MM.1S (cell line): ENCODE measurements around the gene LYZL4.

Experiments used
- DNase-seq: peaks from one replicate; pipeline ENCODE4 v3.0.0-alpha.2; 2015
- H2AFZ ChIP-seq: fragments of 300-600 bp; sonication (generic); 2 replicates; pipeline ENCODE4 v1.6.0; 2016; ENCODE audit warnings: antibody characterized with exemption, low read length
- H3F3A ChIP-seq: fragments of 300-600 bp; sonication (generic); 2 replicates; pipeline ENCODE4 v1.6.1; 2016; ENCODE audit warnings: mild to moderate bottlenecking, antibody characterized with exemption, low read length, moderate library complexity, mixed read lengths; ENCODE audit not compliant: insufficient read depth
- H3K27ac ChIP-seq: fragments of 300-600 bp; sonication (generic); 2 replicates; pipeline ENCODE4 v1.5.1; 2016; ENCODE audit warnings: mild to moderate bottlenecking, low read length
- H3K27me3 ChIP-seq: fragments of 300-600 bp; sonication (generic); replicated peaks from 2 replicates; pipeline ENCODE4 v1.6.0; 2016; ENCODE audit warnings: low read length; ENCODE audit not compliant: insufficient read depth
- H3K36me3 ChIP-seq: fragments of 300-600 bp; sonication (generic); replicated peaks from 2 replicates; pipeline ENCODE4 v1.6.1; 2016; ENCODE audit warnings: mild to moderate bottlenecking, low read length, mixed read lengths; ENCODE audit not compliant: insufficient read depth
- H3K4me1 ChIP-seq: fragments of 300-600 bp; sonication (generic); 2 replicates; pipeline ENCODE4 v1.6.1; 2016; ENCODE audit warnings: low read length, mixed read lengths
- H3K4me2 ChIP-seq: fragments of 300-600 bp; sonication (generic); 2 replicates; pipeline ENCODE4 v1.6.0; 2016; ENCODE audit warnings: low read depth, low read length
- H3K4me3 ChIP-seq: fragments of 300-600 bp; sonication (generic); 2 replicates; pipeline ENCODE4 v1.5.1; 2016; ENCODE audit warnings: low read length, mixed read lengths
- H3K79me2 ChIP-seq: fragments of 300-600 bp; sonication (generic); 2 replicates; pipeline ENCODE4 v1.6.1; 2016; ENCODE audit warnings: mixed run types, low read length, mixed read lengths
- H3K9ac ChIP-seq: fragments of 300-600 bp; sonication (generic); 2 replicates; pipeline ENCODE4 v1.6.1; 2016; ENCODE audit warnings: low read length, mixed read lengths
- H3K9me2 ChIP-seq: fragments of 300-600 bp; sonication (generic); replicated peaks from 2 replicates; pipeline ENCODE4 v1.6.1; 2016; ENCODE audit warnings: mild to moderate bottlenecking, low read length, mixed read lengths; ENCODE audit not compliant: insufficient read depth
- H3K9me3 ChIP-seq: fragments of 300-600 bp; sonication (generic); replicated peaks from 2 replicates; pipeline ENCODE4 v1.6.1; 2016; ENCODE audit warnings: mild to moderate bottlenecking, low read length, mixed read lengths; ENCODE audit not compliant: insufficient read depth
- H4K20me1 ChIP-seq: fragments of 300-600 bp; sonication (generic); 2 replicates; pipeline ENCODE4 v1.6.1; 2016; ENCODE audit warnings: mild to moderate bottlenecking, low read length, moderate library complexity, mixed read lengths; ENCODE audit not compliant: insufficient read depth
- EZH2 ChIP-seq: fragments of 300-600 bp; sonication (generic); optimal IDR thresholded peaks from 2 replicates; pipeline ENCODE3; 2017; ENCODE audit warnings: low read depth, mild to moderate bottlenecking, antibody characterized with exemption, low read length, mixed read lengths
- EZH2phosphoT487 ChIP-seq: fragments of 300-600 bp; sonication (generic); IDR thresholded peaks from 2 replicates; pipeline ENCODE4 v1.6.1; 2018; ENCODE audit warnings: antibody characterized with exemption, low read length
- TF ChIP-seq, protein P1 (sequence below): fragments of 300-600 bp; sonication (generic); IDR thresholded peaks from 2 replicates; pipeline ENCODE4 v1.5.1; 2016; ENCODE audit warnings: antibody characterized with exemption, low read length, mixed read lengths

Gene LYZL4

DNA sequence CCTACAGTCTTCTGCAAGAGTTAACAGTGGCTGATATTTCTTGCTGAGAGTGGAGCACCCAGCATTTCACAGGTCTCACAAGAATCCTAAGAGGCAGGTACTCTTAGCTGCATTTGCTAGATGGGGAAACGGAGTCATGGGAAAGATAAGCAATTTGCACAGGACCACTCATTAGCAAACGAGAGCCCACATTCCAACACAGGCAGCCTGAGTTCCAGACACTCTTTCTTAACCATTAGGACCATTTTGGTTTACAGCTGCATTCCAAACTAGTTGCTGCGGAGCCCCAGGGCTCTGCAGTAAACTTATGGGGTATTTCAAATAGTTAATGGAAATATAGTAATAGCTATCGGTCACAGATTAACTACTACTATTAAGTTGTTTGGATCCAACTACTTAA lies 42.5 kb downstream of the LYZL4 start:
- Histone ChIP-seq H4K20me1 (no peaks in the 10 kb centered on the region), H2AFZ (no peak overlapping the region), H3K27me3 (no peaks in the 10 kb centered on the region), H3K4me1 (no peaks in the 10 kb centered on the region), H3K4me3 (no peak overlapping the region), H3K9ac (no peak overlapping the region), H3F3A (no peaks in the 10 kb centered on the region), H3K27ac (no peak overlapping the region), H3K9me2 (no peaks in the 10 kb centered on the region), H3K4me2 (no peak overlapping the region), H3K9me3 (no peaks in the 10 kb centered on the region), H3K36me3 (no peaks in the 10 kb centered on the region), H3K79me2 (no peaks in the 10 kb centered on the region)
- TF ChIP-seq EZH2 (no peak), EZH2phosphoT487 (no peak)
- TF ChIP-seq, protein P1, sequence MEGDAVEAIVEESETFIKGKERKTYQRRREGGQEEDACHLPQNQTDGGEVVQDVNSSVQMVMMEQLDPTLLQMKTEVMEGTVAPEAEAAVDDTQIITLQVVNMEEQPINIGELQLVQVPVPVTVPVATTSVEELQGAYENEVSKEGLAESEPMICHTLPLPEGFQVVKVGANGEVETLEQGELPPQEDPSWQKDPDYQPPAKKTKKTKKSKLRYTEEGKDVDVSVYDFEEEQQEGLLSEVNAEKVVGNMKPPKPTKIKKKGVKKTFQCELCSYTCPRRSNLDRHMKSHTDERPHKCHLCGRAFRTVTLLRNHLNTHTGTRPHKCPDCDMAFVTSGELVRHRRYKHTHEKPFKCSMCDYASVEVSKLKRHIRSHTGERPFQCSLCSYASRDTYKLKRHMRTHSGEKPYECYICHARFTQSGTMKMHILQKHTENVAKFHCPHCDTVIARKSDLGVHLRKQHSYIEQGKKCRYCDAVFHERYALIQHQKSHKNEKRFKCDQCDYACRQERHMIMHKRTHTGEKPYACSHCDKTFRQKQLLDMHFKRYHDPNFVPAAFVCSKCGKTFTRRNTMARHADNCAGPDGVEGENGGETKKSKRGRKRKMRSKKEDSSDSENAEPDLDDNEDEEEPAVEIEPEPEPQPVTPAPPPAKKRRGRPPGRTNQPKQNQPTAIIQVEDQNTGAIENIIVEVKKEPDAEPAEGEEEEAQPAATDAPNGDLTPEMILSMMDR: no peak
- no peak for DNase-seq

DNA sequence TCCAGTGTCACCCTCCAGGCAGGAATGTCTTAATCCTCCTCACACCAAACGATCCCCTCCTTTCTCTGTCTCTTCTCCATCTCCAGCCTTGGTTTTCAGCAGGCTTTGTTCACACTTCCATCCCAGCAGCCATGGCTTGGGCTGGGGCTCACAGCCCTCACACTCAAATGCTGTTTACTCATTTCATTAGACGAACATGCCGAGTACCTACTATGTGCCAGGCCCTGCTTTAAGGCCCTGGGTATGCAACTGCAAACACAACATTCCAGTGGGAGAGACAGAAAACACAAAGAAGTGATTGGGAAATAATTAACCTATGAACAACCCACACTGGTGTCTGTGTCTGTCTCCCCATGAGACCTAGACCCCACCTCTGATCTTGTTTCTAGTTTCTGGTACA lies 43.9 kb downstream of the LYZL4 start:
- H3K27ac ChIP-seq: no peak overlapping the region
- H3K4me2 ChIP-seq: no peak overlapping the region
- H3F3A ChIP-seq: no peaks in the 10 kb centered on the region
- H4K20me1 ChIP-seq: no peaks in the 10 kb centered on the region
- H3K4me1 ChIP-seq: no peaks in the 10 kb centered on the region
- H3K9me2 ChIP-seq: no peaks in the 10 kb centered on the region
- DNase-seq: no peak
- TF ChIP-seq EZH2 (no peak), EZH2phosphoT487 (no peak)
- no peaks in the 10 kb centered on the region for H3K36me3 ChIP-seq
- no peaks in the 10 kb centered on the region for H3K27me3 ChIP-seq
- H3K9ac ChIP-seq: no peak overlapping the region
- no peaks in the 10 kb centered on the region for H3K9me3 ChIP-seq
- H3K4me3 ChIP-seq: no peak overlapping the region
- no peaks in the 10 kb centered on the region for H3K79me2 ChIP-seq
- H2AFZ ChIP-seq: no peak overlapping the region

DNA sequence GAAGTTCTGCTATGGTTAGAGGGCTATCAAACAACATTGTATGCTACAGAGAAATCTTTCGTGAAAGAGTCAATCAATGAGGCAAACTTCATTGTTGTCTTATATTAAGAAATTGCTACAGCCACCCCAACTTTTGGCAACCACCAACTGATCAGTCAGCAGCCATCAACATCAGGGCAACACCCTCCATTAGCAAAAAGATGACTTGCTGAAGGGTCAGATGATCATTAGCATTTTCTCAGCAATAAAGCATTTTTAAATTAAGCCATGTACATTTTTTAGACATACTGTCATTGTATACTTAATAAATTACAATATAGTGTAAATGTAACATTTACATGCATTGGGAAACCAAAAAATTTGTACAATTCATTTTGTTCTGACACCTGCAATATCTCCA lies 53.1 kb downstream of the LYZL4 start:
- Histone ChIP-seq H3K9me3 (no peaks in the 10 kb centered on the region), H3K4me3 (no peak overlapping the region), H3K27me3 (no peaks in the 10 kb centered on the region), H3K9me2 (no peaks in the 10 kb centered on the region), H2AFZ (no peak overlapping the region), H3K79me2 (no peaks in the 10 kb centered on the region), H3K9ac (no peak overlapping the region), H3K4me1 (no peaks in the 10 kb centered on the region), H3K4me2 (no peak overlapping the region), H3F3A (no peaks in the 10 kb centered on the region), H3K27ac (no peak overlapping the region), H3K36me3 (no peaks in the 10 kb centered on the region), H4K20me1 (no peaks in the 10 kb centered on the region)
- TF ChIP-seq EZH2phosphoT487: no peak
- TF ChIP-seq EZH2: no peak
- DNase-seq: no peak

DNA sequence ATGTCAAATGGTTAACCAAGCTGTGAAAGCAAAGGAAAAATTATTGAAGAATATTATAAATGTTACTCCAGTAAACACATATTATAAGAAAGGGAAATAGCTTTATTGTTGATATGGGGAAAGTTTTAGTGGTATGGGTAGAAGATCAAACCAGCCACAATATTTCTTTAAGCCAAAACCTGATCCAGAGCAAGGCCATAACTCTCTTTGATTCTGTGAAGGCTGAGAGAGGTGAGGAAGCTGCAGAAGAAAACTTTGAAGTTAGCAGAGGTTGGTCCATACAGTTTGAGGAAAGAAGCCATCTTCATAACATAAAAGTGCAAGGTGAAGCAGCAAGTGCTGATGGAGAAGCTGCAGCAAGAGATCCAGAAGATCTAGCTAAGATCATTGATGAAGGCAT lies 54.8 kb downstream of the LYZL4 start:
- Histone ChIP-seq H3K79me2 (no peaks in the 10 kb centered on the region), H3K9me2 (no peaks in the 10 kb centered on the region), H3K9me3 (no peaks in the 10 kb centered on the region), H3K27ac (no peak overlapping the region), H3K4me2 (no peak overlapping the region), H4K20me1 (no peaks in the 10 kb centered on the region), H2AFZ (no peak overlapping the region), H3K4me3 (no peak overlapping the region), H3K9ac (no peak overlapping the region), H3K27me3 (no peaks in the 10 kb centered on the region), H3K4me1 (no peaks in the 10 kb centered on the region), H3F3A (no peaks in the 10 kb centered on the region), H3K36me3 (no peaks in the 10 kb centered on the region)
- no peak for DNase-seq
- no peak for TF ChIP-seq EZH2
- no peak for TF ChIP-seq EZH2phosphoT487
- TF ChIP-seq, protein P1: no peak
